NCI-H526 (cell line): ENCODE measurements around the gene SLC25A4.
"Not testable (repeated sequence)": the region's sequence is repeated elsewhere in the genome, so short reads cannot be mapped to it uniquely, and the experiment has no call there.

Experiments
- DNase-seq, 2 experiments: peaks; one replicate each; lab custom pipeline; 2025; lab: John Stamatoyannopoulos, UW

Gene SLC25A4

DNA sequence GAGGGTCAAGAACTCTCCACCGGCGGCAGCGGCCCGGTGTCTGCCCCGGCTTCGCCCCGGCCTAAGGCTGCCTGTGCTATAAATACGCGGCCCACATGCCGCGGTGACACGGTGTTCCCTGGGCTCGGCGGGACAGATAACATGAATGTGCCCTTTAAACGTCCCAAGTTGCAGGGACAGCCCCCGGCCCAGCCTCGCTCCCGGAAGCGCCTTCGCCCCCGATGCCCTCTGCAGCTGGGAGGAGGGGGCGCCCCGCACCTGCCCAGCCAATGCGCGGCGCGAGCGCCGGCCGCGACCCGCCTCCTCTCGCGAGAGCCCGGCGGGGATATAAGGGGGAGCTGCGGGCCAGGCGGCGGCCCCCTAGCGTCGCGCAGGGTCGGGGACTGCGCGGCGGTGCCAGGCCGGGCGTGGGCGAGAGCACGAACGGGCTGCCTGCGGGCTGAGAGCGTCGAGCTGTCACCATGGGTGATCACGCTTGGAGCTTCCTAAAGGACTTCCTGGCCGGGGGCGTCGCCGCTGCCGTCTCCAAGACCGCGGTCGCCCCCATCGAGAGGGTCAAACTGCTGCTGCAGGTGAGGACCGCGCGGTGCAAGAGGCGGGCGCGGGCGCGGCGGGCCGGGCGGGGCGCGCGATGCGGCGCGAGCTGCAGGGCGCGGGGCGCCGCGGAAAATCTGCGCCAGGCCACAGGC lies at the start of gene SLC25A4:
TSS of gene SLC25A4 (plus strand) at position 355 of the 689 bp plus-strand sequence. CDS start at position 462, 107 bp downstream.
- peak; percentile 47 to 84 for DNase-seq

- DNase-seq = no peak
These were observed 49.5 kb upstream of the SLC25A4 start for GRCh38 chr4:185093603-185094002.

DNA sequence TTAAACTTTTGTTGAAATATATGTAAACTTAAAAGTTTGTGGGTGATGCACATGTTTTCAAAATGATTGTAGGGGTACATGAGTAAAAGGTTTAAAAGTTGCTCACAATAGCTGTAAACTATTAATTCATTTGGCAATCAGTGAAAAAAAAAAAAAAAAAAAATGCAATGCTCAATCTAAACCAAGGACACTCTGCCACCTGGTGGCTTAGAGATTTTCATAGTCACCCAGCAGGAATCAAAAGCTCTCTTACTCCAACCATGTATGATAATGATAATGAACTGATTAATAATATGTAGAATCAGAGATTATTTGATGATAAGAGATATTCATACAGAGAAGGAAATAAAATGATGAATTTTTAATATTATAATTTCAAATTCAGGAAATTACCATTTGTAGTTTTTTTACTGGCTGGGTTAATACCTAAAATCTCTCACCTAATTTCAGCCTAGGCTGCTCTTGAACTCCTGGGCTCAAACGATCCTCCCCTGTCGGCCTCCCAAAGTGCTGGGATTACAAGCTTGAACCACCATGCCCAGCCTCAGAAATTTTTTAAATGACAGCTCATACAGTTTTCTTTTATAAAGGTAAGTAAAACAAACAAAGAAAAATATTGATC lies 46.9 kb upstream of the SLC25A4 start:
- peak in 1 of 2 experiments; percentile 16 for DNase-seq

DNA sequence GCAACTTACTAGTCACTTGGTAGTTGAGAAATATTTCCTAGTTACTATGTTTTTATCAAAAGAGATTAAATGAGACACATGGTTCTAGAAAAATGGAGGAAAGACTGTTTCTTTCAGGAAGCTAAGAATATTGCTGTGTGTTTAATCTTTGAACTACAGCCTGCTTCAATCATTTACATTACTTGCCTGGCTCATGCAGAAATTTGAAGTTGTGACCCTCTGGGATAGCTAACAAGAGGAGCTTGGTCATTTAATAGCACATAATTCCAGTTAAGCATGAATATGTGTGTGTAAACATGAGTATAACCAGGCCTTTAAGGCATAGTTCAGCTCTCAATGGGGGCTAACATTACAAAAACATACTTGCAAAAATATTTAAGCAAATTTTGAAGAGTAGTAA lies 44.6 kb upstream of the SLC25A4 start:
- no peak for DNase-seq

DNA sequence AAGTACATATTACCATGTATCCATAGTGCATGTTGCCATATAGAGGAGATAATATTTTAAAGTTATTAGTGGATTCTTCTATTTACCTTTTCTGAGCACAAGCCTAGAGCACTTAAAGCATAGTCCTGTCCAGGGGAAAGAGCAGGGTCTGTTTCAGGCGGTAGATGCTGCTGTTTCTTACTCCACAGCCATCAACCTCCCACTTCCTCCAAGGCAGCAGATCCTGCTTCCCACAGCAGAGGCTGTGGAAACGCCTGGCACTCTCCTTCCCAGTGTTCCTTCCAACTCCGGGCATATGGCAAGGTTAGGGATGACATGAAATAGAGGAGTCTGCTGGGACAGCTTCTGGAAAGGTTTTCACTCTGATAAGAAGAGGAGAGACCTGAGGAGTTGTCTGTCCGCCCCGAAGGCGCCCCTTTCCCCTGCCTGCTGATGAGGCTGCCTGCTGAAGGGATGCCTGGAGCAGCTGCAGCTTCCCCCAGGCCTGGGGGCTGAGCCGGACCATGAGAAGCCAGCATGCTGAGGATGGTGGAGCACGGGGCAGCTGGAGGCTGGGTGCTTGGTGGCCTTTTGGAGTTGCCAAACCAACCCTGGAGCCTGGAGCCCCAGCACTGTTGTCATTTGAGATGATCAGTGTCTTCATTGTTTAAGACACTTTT lies 43.9 kb upstream of the SLC25A4 start:
- no peak for DNase-seq

DNA sequence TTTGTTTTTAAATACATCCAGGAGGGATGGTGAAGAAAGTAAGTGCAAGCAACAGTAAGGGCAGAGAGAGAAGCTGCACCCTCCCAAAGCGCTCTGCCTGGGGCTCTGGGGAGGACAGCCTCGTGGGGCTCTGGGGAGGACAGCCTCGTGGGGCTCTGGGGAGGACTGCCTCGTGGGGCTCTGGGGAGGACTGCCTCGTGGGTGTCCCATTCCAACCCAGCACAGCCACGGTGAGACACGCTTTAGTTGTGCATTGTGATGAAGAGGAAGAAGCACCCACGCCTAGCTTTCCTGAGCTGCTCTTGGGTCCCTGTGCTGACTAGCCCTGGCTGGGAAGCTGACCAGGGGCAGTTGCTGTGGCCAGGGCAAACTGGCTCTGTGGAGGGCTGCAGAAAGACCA lies 43.1 kb upstream of the SLC25A4 start:
- no peak for DNase-seq

- no peak for DNase-seq
These were observed 42.6 kb upstream of the SLC25A4 start for GRCh38 chr4:185100423-185100822.

GRCh38 chr4:185101354-185101890 lies 41.6 kb upstream of the SLC25A4 start:
- no peak for DNase-seq

- DNase-seq = no peak
These were observed 38.3 kb upstream of the SLC25A4 start for GRCh38 chr4:185104733-185105132.

DNA sequence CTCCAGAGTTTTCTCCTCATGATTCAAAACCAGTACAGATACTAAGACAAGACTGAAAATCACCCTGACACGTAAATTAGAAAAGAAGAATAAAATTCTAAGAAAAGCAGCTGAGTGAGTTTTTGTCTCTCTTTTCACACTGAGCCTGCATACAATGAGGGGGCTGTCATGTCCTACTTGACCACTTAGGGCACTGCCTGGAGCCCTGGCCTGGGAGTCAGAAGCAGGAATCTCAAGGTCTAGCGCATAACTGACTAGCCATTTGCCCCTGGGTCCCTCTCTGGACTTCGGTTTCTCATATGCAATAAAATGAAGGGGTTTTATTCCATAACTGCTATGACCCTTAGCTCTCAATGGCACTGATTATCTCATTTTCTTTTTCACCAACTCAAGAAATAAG lies 36.7 kb upstream of the SLC25A4 start:
- no peak for DNase-seq

DNA sequence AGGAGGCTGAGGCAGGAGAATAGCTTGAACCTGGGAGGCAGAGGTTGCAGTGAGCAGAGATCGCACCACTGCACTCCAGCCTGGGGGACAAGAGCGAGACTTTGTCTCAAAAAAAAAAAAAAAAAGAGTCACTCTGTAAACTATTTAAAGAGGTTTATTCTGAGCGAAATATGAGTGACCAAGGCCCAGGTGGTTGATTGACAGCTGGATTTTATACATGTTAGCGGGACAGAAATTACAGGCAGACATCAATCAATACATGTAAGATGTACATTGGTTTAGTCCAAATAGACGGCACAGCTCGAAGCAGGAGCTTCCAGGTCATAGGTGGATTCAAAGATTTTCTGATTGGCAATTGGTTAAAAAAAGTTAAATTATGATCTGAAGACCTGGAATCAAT lies 35.5 kb upstream of the SLC25A4 start:
- DNase-seq = not testable (repeated sequence)

GRCh38 chr4:185108185-185108584 lies 34.9 kb upstream of the SLC25A4 start:
- no peak for DNase-seq

- no peak for DNase-seq
These were observed 34.4 kb upstream of the SLC25A4 start for GRCh38 chr4:185108669-185109068.

GRCh38 chr4:185109736-185110135 lies 33.3 kb upstream of the SLC25A4 start:
- DNase-seq = no peak

DNA sequence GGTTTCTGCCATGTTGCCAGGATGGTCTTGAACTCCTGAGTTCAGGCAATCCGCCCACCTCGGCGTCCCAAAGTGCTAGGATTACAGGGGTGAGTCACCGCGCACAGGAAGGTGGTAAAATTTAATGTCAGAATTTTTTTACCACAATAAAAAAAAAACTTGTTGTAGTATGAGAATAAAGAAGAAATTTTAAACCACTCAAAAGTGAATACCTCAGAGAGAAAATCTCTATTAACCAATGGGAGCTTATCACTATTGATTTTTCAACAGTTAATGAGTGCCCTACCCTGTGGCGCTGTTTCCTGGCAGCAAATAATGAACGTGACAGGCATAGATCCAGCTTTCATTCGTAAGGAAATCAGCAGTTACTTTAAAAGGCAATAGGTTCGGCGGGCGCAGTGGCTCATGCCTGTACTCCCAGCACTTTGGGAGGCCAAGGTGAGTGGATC lies 32.7 kb upstream of the SLC25A4 start:
- DNase-seq = no peak

GRCh38 chr4:185112104-185112503 lies 31.0 kb upstream of the SLC25A4 start:
- DNase-seq = no peak

DNA sequence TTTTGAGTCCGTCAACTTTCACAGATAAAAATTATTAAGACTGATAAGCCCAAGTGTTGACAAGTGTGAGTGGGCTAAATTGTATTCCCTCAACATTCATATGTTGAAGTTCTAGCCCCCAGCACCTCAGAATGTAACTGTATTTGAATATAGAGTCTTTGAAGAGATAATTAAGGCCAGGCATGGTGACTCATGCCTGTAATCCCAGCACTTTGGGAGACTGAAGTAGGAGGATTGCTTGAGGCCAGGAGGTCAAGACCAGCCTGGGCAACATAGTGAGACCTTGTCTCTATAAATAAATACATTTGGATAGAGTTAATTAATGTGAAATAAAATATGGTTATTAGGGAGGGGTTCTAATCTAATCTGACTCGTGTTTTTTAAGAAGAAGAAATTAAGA lies 29.7 kb upstream of the SLC25A4 start:
- no peak for DNase-seq

DNA sequence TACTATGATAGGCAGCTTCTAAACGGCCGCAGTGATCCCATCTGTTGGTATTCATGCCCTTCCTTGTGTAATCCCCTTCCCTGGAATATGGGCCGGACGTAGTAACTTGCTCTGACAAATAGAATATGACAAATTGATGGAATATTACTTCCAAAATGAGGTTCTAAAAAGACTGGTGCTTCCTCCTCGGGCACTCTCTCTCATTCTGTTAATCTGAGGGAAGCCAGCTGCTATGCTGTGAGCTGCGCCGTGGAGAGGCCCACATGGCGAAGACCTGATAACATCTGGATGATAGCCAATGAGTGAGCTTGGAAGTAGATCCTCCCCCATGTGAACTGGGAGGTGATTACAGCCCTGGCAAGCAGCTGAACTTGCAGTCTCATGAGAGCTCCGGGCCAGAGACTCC lies 27.2 kb upstream of the SLC25A4 start:
- DNase-seq = peak in 1 of 2 experiments; percentile 56

DNA sequence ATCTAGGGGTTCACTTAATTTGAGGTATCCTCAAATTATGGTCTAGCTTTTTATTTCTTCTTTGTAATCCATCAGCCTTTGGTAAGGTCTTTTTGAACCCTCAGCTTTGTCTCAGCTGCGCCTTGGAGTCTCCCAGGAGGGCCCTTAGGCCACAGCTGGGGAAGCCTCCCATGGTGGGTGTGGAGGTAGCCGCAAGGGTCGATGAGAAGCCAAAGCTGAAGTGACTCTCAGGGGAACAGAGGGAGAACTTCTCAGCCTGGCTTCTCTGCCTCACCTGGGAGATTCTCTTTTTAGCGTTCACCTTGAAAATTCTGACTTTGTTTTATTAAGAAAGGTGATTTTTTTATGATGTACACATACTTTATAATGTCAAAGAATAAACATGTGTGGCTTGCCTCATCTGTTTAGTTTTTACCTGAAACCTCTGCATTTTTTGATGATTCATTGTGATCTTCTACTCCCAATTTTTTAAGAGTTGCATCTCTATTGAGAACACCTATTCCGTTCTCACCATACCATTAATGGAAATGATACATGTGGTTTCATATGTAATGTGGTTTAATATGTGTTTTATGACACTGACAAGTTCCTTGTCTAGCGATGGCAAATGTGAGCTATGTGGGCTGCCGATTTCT lies 25.6 kb upstream of the SLC25A4 start:
- DNase-seq = no peak

DNA sequence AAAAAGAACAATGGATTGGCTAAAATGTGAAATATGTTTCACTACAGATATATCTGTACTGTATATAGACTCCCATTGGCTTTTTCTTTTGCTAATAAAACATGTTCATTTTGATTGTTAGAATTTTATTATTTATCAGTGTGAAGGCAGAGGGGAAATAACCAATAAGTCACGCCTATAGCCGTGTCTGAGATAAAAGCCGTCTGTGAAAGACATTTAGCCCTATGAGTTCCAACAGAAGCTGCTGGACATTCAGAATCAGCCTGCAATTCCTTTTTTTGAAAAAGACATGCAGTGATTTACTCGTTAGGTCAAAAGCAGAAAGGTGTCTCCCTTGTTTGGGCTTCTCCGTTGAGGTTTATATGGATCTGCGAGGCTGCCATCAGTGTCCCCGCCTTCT lies 24.2 kb upstream of the SLC25A4 start:
- no peak for DNase-seq

- not testable (repeated sequence) for DNase-seq
These were observed 23.6 kb upstream of the SLC25A4 start for GRCh38 chr4:185119467-185119866.

- DNase-seq = no peak
These were observed 23.0 kb upstream of the SLC25A4 start for GRCh38 chr4:185119927-185120630.
